ENCODE data around the gene FAM50B.

FAM50B gene

GRCh38 chr6:3892603-3893002 lies 43.4 kb downstream of the FAM50B start:
- no peak for DNase-seq (ENCODE audit: low spot score)
- in situ Hi-C loops (cut with MboI; ENCODE audit: low sequenced_read_pairs, unreplicated experiment): no loop called here
- TF ChIP-seq, protein P1, sequence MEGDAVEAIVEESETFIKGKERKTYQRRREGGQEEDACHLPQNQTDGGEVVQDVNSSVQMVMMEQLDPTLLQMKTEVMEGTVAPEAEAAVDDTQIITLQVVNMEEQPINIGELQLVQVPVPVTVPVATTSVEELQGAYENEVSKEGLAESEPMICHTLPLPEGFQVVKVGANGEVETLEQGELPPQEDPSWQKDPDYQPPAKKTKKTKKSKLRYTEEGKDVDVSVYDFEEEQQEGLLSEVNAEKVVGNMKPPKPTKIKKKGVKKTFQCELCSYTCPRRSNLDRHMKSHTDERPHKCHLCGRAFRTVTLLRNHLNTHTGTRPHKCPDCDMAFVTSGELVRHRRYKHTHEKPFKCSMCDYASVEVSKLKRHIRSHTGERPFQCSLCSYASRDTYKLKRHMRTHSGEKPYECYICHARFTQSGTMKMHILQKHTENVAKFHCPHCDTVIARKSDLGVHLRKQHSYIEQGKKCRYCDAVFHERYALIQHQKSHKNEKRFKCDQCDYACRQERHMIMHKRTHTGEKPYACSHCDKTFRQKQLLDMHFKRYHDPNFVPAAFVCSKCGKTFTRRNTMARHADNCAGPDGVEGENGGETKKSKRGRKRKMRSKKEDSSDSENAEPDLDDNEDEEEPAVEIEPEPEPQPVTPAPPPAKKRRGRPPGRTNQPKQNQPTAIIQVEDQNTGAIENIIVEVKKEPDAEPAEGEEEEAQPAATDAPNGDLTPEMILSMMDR (IDR thresholded peaks at IDR 0.05; ENCODE audit: borderline replicate concordance, control extremely low read depth, extremely low read depth, insufficient read depth, missing control alignments): no peak

- TF ChIP-seq, protein P1 (IDR thresholded peaks at IDR 0.05; ENCODE audit: borderline replicate concordance, control extremely low read depth, extremely low read depth, insufficient read depth, missing control alignments): no peak
- DNase-seq (ENCODE audit: low spot score): no peak
- in situ Hi-C loops (cut with MboI; ENCODE audit: low sequenced_read_pairs, unreplicated experiment): no loop called here
Measured at GRCh38 chr6:3893487-3893886, 44.3 kb downstream of the FAM50B start.

- TF ChIP-seq, protein P1 (IDR thresholded peaks at IDR 0.05; ENCODE audit: borderline replicate concordance, control extremely low read depth, extremely low read depth, insufficient read depth, missing control alignments): no peak
- DNase-seq (ENCODE audit: low spot score): no peak
- in situ Hi-C loops (cut with MboI; ENCODE audit: low sequenced_read_pairs, unreplicated experiment): no loop called here
Measured at GRCh38 chr6:3893917-3894316, 44.7 kb downstream of the FAM50B start.

- TF ChIP-seq, protein P1 (IDR thresholded peaks at IDR 0.05; ENCODE audit: borderline replicate concordance, control extremely low read depth, extremely low read depth, insufficient read depth, missing control alignments): no peak
- DNase-seq (ENCODE audit: low spot score): no peak
- in situ Hi-C loops (cut with MboI; ENCODE audit: low sequenced_read_pairs, unreplicated experiment): no loop called here
Measured at GRCh38 chr6:3894590-3895311, 45.6 kb downstream of the FAM50B start.

DNA sequence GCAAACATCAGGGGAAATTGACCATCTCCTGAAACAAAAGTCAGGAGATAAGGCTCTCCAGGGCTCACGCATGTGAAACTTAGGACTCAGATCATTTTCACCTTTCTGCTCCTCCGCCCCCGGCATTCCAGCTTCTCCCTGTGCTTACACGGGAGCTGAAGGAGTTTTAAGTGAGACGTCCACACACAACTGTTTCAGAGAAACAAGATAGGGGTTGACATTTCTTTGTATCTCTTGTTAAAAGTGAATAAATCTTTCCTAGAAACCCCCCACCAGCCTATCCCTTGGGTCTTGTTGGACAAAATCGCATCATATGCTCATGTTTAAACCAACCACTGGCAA lies 46.1 kb downstream of the FAM50B start:
- TF ChIP-seq, protein P1 (IDR thresholded peaks at IDR 0.05; ENCODE audit: borderline replicate concordance, control extremely low read depth, extremely low read depth, insufficient read depth, missing control alignments): no peak
- in situ Hi-C loops (cut with MboI; ENCODE audit: low sequenced_read_pairs, unreplicated experiment): no loop called here
- DNase-seq (ENCODE audit: low spot score): no peak

- in situ Hi-C loops (cut with MboI; ENCODE audit: low sequenced_read_pairs, unreplicated experiment): no loop called here
Measured at GRCh38 chr6:3895805-3896204, 46.6 kb downstream of the FAM50B start.

More at GRCh38 chr6:3895805-3896204, 46.6 kb downstream of the FAM50B start:
- DNase-seq (ENCODE audit: low spot score): no peak
- TF ChIP-seq, protein P1 (IDR thresholded peaks at IDR 0.05; ENCODE audit: borderline replicate concordance, control extremely low read depth, extremely low read depth, insufficient read depth, missing control alignments): no peak
